GM19463 (cell line): ENCODE data around the gene FOXA3.

Experiments used
- ATAC-seq: cut with Tn5 transposase; IDR thresholded peaks from one replicate; pipeline ENCODE4 v1.9.1; 2021; ENCODE audit warnings: mild to moderate bottlenecking, moderate library complexity; ENCODE audit not compliant: unreplicated experiment

FOXA3 gene

GRCh38 chr19:45863840-45864628 lies at the start of gene FOXA3:
Gene FOXA3, plus strand, starts transcription at chr19:45864326. Its CDS starts 131 bp downstream, at chr19:45864457.
- ATAC-seq, result no peak

- no peak for ATAC-seq
These were observed 49.2 kb upstream of the FOXA3 start, which contains the start of gene RSPH6A for GRCh38 chr19:45814851-45815480. Gene RSPH6A, minus strand, starts transcription at chr19:45815308. Its CDS starts 132 bp downstream, at chr19:45815176.

GRCh38 chr19:45815481-45816216 lies 48.5 kb upstream of the FOXA3 start:
- no peak for ATAC-seq

- no peak for ATAC-seq
These were observed 47.7 kb upstream of the FOXA3 start for GRCh38 chr19:45816236-45817009.

- ATAC-seq, result peak; percentile 92
These were observed 47.0 kb upstream of the FOXA3 start for GRCh38 chr19:45817010-45817724.

GRCh38 chr19:45817725-45818301 lies 46.3 kb upstream of the FOXA3 start:
- no peak for ATAC-seq

GRCh38 chr19:45819769-45820168 lies 44.4 kb upstream of the FOXA3 start:
- no peak for ATAC-seq

- no peak for ATAC-seq
These were observed 43.6 kb upstream of the FOXA3 start for GRCh38 chr19:45820413-45821102.

GRCh38 chr19:45821103-45821521 lies 43.0 kb upstream of the FOXA3 start:
- no peak for ATAC-seq

- ATAC-seq, result no peak
These were observed 42.6 kb upstream of the FOXA3 start for GRCh38 chr19:45821570-45821969.

GRCh38 chr19:45822716-45823115 lies 41.4 kb upstream of the FOXA3 start:
- ATAC-seq, result no peak

- ATAC-seq, result no peak
These were observed 40.9 kb upstream of the FOXA3 start for GRCh38 chr19:45823182-45823581.

- no peak for ATAC-seq
These were observed 40.1 kb upstream of the FOXA3 start for GRCh38 chr19:45824041-45824471.

- ATAC-seq, result no peak
These were observed 39.4 kb upstream of the FOXA3 start for GRCh38 chr19:45824531-45825262.

GRCh38 chr19:45825263-45825605 lies 38.9 kb upstream of the FOXA3 start:
- ATAC-seq, result no peak

- no peak for ATAC-seq
These were observed 37.9 kb upstream of the FOXA3 start for GRCh38 chr19:45825917-45826893.

GRCh38 chr19:45826934-45827333 lies 37.2 kb upstream of the FOXA3 start:
- ATAC-seq, result no peak
